Caki2 (cell line): ENCODE results near the gene TUBGCP3. TPM values are rescaled to one million over a fixed set of nuclear protein-coding genes. Genes with fewer than 3 reads are reported as not detected.
"Not testable (repeated sequence)": the region's sequence is repeated elsewhere in the genome, so short reads cannot be mapped to it uniquely, and the experiment has no call there.

Experiments
- DNase-seq: peaks from one replicate; pipeline ENCODE4 v3.0.0-alpha.2; 2015; ENCODE audit warnings: low read depth
- in situ Hi-C: cut with HindIII; loops from 2 replicates; pipeline ENCODE4 v1.10.0; 2016; ENCODE audit warnings: low sequenced_read_pairs, low pct_unique_long_range_greater_than_20kb, mixed read lengths
- total RNA-seq: library from RNA; depleted of rRNA; stranded (reverse); fragments of >200 nt; shearing (Covaris generic); gene quantifications from 2 replicates; pipeline ENCODE4 v1.2.3, GENCODE V29; 2014; ENCODE audit warnings: low replicate concordance

TUBGCP3 gene
- total RNA-seq, 1 experiment from 2014 or later: 10.9 TPM

GRCh38 chr13:112510987-112511685 is 76.8 kb downstream of the TUBGCP3 start:
- DNase-seq: no peak
- in situ Hi-C loops: no loop called here

- DNase-seq: peak; percentile 14
- in situ Hi-C loops: no loop called here
Measured at GRCh38 chr13:112510002-112510780, 77.8 kb downstream of the TUBGCP3 start.

- no peak for DNase-seq
- in situ Hi-C loops: no loop called here
Measured at GRCh38 chr13:112509190-112509589, 78.8 kb downstream of the TUBGCP3 start.

- in situ Hi-C loops: no loop called here
Measured at GRCh38 chr13:112506046-112506445, 81.9 kb downstream of the TUBGCP3 start.

GRCh38 chr13:112496166-112496565 is 91.8 kb downstream of the TUBGCP3 start:
- in situ Hi-C loops: no loop called here
- DNase-seq: no peak

More at GRCh38 chr13:112506046-112506445, 81.9 kb downstream of the TUBGCP3 start:
- DNase-seq: no peak

- no peak for DNase-seq
- in situ Hi-C loops: no loop called here
Measured at GRCh38 chr13:112495465-112495864, 92.5 kb downstream of the TUBGCP3 start.

- no peak for DNase-seq
- in situ Hi-C loops: no loop called here
Measured at GRCh38 chr13:112489199-112489598, 98.8 kb downstream of the TUBGCP3 start.

GRCh38 chr13:112488343-112489050 is 99.5 kb downstream of the TUBGCP3 start:
- DNase-seq, in situ Hi-C loops: not testable (repeated sequence)

GRCh38 chr13:112487127-112487517 is 100.8 kb downstream of the TUBGCP3 start:
- in situ Hi-C loops: no loop called here
- no peak for DNase-seq

- no peak for DNase-seq
- in situ Hi-C loops: no loop called here
Measured at GRCh38 chr13:112486386-112487126, 101.4 kb downstream of the TUBGCP3 start.

- in situ Hi-C loops, DNase-seq: not testable (repeated sequence)
Measured at GRCh38 chr13:112485814-112486213, 102.1 kb downstream of the TUBGCP3 start.

GRCh38 chr13:112483299-112483698 is 104.7 kb downstream of the TUBGCP3 start:
- no peak for DNase-seq
- in situ Hi-C loops: no loop called here

GRCh38 chr13:112481458-112481857 is 106.5 kb downstream of the TUBGCP3 start:
- DNase-seq: no peak
- in situ Hi-C loops: no loop called here

- no peak for DNase-seq
- in situ Hi-C loops: no loop called here
Measured at GRCh38 chr13:112479389-112479788, 108.6 kb downstream of the TUBGCP3 start.

- in situ Hi-C loops: no loop called here
- no peak for DNase-seq
Measured at GRCh38 chr13:112477070-112477619, 110.8 kb downstream of the TUBGCP3 start.

- in situ Hi-C loops: no loop called here
- no peak for DNase-seq
Measured at GRCh38 chr13:112475889-112476288, 112.1 kb downstream of the TUBGCP3 start.

GRCh38 chr13:112474869-112475268 is 113.1 kb downstream of the TUBGCP3 start:
- in situ Hi-C loops: no loop called here

GRCh38 chr13:112473818-112474217 is 114.1 kb downstream of the TUBGCP3 start:
- in situ Hi-C loops: no loop called here
- no peak for DNase-seq

More at GRCh38 chr13:112474869-112475268, 113.1 kb downstream of the TUBGCP3 start:
- no peak for DNase-seq
